Measurements from ENCODE around the gene REEP6. TPM values are rescaled to one million over a fixed set of nuclear protein-coding genes. Genes with fewer than 3 reads are reported as not detected.
A peak's percentile ranks its signal among the peaks of the same experiment; 100 is the strongest.

The REEP6 gene
- total and polyA plus RNA-seq, 7 donors = 0.23 to 2.0 (median 1.3) TPM

DNA sequence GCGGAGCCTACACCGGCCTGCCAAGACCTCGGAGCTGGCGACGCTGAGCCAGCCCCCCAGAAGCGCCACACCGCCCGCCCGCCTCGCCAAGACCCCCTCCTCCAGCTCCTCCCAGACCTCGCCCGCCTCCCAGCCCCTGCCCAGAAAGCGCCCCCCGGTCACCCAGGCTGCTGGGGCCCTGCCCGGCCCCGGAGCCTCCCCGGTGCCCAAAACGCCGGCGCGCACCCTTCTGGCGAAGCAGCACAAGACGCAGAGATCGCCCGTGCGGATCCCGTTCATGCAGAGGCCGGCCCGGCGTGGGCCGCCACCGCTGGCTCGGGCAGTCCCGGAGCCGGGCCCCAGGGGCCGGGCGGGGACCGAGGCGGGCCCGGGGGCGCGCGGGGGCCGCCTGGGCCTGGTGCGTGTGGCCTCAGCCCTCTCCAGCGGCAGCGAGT is 22.1 kb upstream of the REEP6 start:
- intact Hi-C loops (cut with DNase I) = loop anchor here in 1 of 2 donors (5.0 kb wide), 1 partner anchor 117 kb away; a partner anchor contains a TSS
- Histone ChIP-seq H3K27me3 (ENCODE audit: insufficient read depth in 3 of 3, low read length in 2 of 3) (peaks cover 0 to 89% (median 71%) of the 10 kb centered on the region in 3 donors), H3K4me3 (peak overlapping the region; percentile 38), H3K36me3 (ENCODE audit: insufficient read depth in 1 of 2, low read depth in 1 of 2) (no peaks in the 10 kb centered on the region), H3K9me3 (no peaks in the 10 kb centered on the region), H3K4me1 (peaks cover 42% of the 10 kb centered on the region), H3K27ac (no peak overlapping the region)
- DNase-seq = peak; percentile 32 to 62
- peak in 3 of 4 donors; percentile 22 to 35 (median 31) for ATAC-seq
- TF ChIP-seq, protein P1, sequence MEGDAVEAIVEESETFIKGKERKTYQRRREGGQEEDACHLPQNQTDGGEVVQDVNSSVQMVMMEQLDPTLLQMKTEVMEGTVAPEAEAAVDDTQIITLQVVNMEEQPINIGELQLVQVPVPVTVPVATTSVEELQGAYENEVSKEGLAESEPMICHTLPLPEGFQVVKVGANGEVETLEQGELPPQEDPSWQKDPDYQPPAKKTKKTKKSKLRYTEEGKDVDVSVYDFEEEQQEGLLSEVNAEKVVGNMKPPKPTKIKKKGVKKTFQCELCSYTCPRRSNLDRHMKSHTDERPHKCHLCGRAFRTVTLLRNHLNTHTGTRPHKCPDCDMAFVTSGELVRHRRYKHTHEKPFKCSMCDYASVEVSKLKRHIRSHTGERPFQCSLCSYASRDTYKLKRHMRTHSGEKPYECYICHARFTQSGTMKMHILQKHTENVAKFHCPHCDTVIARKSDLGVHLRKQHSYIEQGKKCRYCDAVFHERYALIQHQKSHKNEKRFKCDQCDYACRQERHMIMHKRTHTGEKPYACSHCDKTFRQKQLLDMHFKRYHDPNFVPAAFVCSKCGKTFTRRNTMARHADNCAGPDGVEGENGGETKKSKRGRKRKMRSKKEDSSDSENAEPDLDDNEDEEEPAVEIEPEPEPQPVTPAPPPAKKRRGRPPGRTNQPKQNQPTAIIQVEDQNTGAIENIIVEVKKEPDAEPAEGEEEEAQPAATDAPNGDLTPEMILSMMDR (IDR thresholded peaks at IDR 0.05) = no peak
- 0 to 2% (median 2%) methylated on average over 20 to 47 of the region's 47 CpGs for WGBS, 3 donors

DNA sequence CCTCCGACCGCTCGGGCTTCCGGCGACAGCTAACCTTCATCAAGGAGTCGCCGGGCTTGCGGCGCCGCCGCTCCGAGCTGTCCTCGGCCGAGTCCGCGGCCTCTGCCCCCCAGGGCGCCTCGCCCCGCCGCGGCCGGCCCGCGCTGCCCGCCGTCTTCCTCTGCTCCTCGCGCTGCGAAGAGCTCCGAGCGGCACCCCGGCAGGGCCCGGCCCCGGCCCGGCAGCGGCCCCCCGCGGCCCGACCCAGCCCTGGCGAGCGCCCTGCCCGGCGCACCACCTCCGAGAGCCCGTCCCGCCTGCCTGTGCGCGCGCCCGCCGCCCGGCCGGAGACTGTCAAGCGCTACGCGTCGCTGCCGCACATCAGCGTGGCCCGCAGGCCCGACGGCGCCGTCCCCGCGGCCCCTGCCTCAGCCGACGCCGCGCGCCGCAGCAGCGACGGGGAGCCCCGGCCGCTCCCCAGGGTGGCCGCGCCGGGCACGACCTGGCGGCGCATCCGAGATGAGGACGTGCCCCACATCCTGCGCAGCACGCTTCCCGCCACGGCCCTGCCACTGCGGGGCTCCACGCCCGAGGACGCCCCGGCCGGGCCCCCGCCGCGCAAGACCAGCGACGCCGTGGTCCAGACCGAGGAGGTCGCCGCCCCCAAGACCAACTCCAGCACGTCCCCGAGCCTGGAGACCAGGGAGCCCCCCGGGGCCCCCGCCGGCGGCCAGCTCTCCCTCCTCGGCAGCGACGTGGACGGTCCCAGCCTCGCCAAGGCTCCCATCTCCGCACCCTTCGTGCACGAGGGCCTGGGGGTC is 21.5 kb upstream of the REEP6 start:
- Histone ChIP-seq H3K36me3 (ENCODE audit: insufficient read depth in 1 of 2, low read depth in 1 of 2) (no peaks in the 10 kb centered on the region), H3K4me3 (peak overlapping the region; percentile 58), H3K4me1 (peaks cover 47% of the 10 kb centered on the region), H3K27ac (no peak overlapping the region), H3K9me3 (no peaks in the 10 kb centered on the region), H3K27me3 (ENCODE audit: insufficient read depth in 3 of 3, low read length in 2 of 3) (peaks cover 0 to 86% (median 72%) of the 10 kb centered on the region in 3 donors)
- DNase-seq = peak; percentile 14 to 48
- intact Hi-C loops (cut with DNase I) = loop anchor here in 1 of 2 donors (5.0 kb wide), 1 partner anchor 117 kb away; a partner anchor contains a TSS
- ATAC-seq = no peak
- 0 to 1% (median 1%) methylated on average over 39 to 117 of the region's 117 CpGs for WGBS, 3 donors
- TF ChIP-seq, protein P1 (IDR thresholded peaks at IDR 0.05) = no peak

GRCh38 chr19:1470055-1470304 is 21.0 kb upstream of the REEP6 start:
- Histone ChIP-seq H3K4me1 (peaks cover 50% of the 10 kb centered on the region), H3K27me3 (ENCODE audit: insufficient read depth in 3 of 3, low read length in 2 of 3) (peaks cover 0 to 81% (median 71%) of the 10 kb centered on the region in 3 donors), H3K36me3 (ENCODE audit: insufficient read depth in 1 of 2, low read depth in 1 of 2) (peaks cover 0 to 4% of the 10 kb centered on the region in 2 donors), H3K27ac (no peak overlapping the region), H3K4me3 (peak overlapping the region; percentile 58), H3K9me3 (no peaks in the 10 kb centered on the region)
- 1 to 2% (median 2%) methylated on average over 15 to 22 of the region's 22 CpGs for WGBS, 3 donors
- TF ChIP-seq, protein P1 (IDR thresholded peaks at IDR 0.05) = no peak
- DNase-seq (peak in 1 of 2 donors; percentile 56), ATAC-seq (peak in 1 of 4 donors; percentile 1)
- intact Hi-C loops (cut with DNase I) = no loop called here

DNA sequence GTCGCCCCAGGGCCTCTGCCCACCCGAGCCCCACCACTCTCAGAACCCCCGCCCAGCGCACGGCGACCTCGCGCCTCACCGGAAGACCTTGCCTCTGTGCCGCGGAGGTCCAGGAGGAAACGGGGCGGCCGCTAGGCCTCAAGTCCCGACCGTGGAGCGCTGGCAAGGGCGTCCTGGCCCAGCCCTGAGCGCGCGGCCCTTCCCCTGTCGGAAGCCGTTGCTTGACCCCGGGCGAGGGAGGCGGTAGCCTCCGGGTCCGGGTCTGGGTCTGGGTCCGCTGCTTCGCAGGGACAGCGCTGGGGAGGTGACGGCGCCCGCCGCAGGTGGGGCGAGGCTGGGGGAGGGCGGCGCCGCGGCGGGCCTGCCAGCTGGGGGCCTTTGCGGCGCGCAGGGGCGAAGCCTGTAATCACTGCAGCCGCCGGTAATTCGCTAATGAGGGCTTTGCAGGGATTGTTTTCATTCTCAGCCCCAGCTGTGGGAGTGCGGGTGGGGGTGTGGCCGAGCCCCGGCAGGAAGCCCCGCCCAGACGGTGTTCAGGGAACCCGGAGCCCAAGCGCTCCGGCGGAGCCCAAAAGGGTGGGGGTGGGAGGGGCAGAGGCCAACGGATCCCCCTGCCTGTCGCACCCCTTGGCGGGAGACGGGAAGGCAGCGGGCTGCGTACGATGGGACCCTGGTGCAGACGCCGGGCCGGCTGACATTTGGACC is 20.5 kb upstream of the REEP6 start:
- Histone ChIP-seq H3K4me1 (peaks cover 50% of the 10 kb centered on the region), H3K27ac (no peak overlapping the region), H3K4me3 (peak overlapping the region; percentile 58), H3K27me3 (ENCODE audit: insufficient read depth in 3 of 3, low read length in 2 of 3) (peaks cover 0 to 76% (median 67%) of the 10 kb centered on the region in 3 donors), H3K36me3 (ENCODE audit: insufficient read depth in 1 of 2, low read depth in 1 of 2) (peaks cover 0 to 9% of the 10 kb centered on the region in 2 donors), H3K9me3 (no peaks in the 10 kb centered on the region)
- 0 to 1% (median 1%) methylated on average over 39 to 67 of the region's 67 CpGs for WGBS, 3 donors
- TF ChIP-seq, protein P1 (IDR thresholded peaks at IDR 0.05) = no peak
- intact Hi-C loops (cut with DNase I) = no loop called here
- ATAC-seq (peak in 1 of 4 donors; percentile 5), DNase-seq (peak in 1 of 2 donors; percentile 35)

Data from psoas muscle (tissue), 8 donors.